ENCODE measurements around the gene MRGPRG.
A peak's percentile ranks its signal among the peaks of the same experiment; 100 is the strongest.
"Not testable (repeated sequence)": the region's sequence is repeated elsewhere in the genome, so short reads cannot be mapped to it uniquely, and the experiment has no call there.

MRGPRG gene

GRCh38 chr11:3218483-3219280 is at the start of gene MRGPRG:
Gene MRGPRG, minus strand, starts transcription at chr11:3218813. Its CDS starts 0 bp downstream, at chr11:3218813.
- no peak for DNase-seq (ENCODE audit: low read depth)
- no peak for TF ChIP-seq CTCF (IDR thresholded peaks at IDR 0.05; ENCODE audit: control insufficient read depth, extremely low read depth, insufficient read depth)
- H3K4me3 ChIP-seq (ENCODE audit: low read depth, low read length) = no peak within 1 kb of the TSS

- not testable (repeated sequence) for DNase-seq (ENCODE audit: low read depth); H3K4me3 ChIP-seq (ENCODE audit: low read depth, low read length)
These were observed 43.9 kb upstream of the MRGPRG start for GRCh38 chr11:3262548-3262947.

- H3K4me3 ChIP-seq (ENCODE audit: low read depth, low read length); DNase-seq (ENCODE audit: low read depth): not testable (repeated sequence)
These were observed 43.2 kb upstream of the MRGPRG start for GRCh38 chr11:3261831-3262230.

GRCh38 chr11:3257509-3257908 is 38.9 kb upstream of the MRGPRG start:
- not testable (repeated sequence) for DNase-seq (ENCODE audit: low read depth); H3K4me3 ChIP-seq (ENCODE audit: low read depth, low read length)

GRCh38 chr11:3255241-3255640 is 36.6 kb upstream of the MRGPRG start:
- DNase-seq (ENCODE audit: low read depth); H3K4me3 ChIP-seq (ENCODE audit: low read depth, low read length): not testable (repeated sequence)

GRCh38 chr11:3254773-3255172 is 36.2 kb upstream of the MRGPRG start:
- DNase-seq (ENCODE audit: low read depth); H3K4me3 ChIP-seq (ENCODE audit: low read depth, low read length): not testable (repeated sequence)

- DNase-seq (ENCODE audit: low read depth) = peak; percentile 1
- TF ChIP-seq CTCF (IDR thresholded peaks at IDR 0.05; ENCODE audit: control insufficient read depth, extremely low read depth, insufficient read depth) = no peak
- H3K4me3 ChIP-seq (ENCODE audit: low read depth, low read length) = no peak overlapping the region
These were observed 26.5 kb upstream of the MRGPRG start for GRCh38 chr11:3245071-3245470.

- H3K4me3 ChIP-seq (ENCODE audit: low read depth, low read length) = no peak overlapping the region
- TF ChIP-seq CTCF (IDR thresholded peaks at IDR 0.05; ENCODE audit: control insufficient read depth, extremely low read depth, insufficient read depth) = no peak
These were observed 25.3 kb upstream of the MRGPRG start for GRCh38 chr11:3243880-3244279.

GRCh38 chr11:3237119-3237518 is 18.5 kb upstream of the MRGPRG start:
- H3K4me3 ChIP-seq (ENCODE audit: low read depth, low read length) = no peak overlapping the region
- no peak for DNase-seq (ENCODE audit: low read depth)
- TF ChIP-seq CTCF (IDR thresholded peaks at IDR 0.05; ENCODE audit: control insufficient read depth, extremely low read depth, insufficient read depth) = no peak

More at GRCh38 chr11:3243880-3244279, 25.3 kb upstream of the MRGPRG start:
- no peak for DNase-seq (ENCODE audit: low read depth)

GRCh38 chr11:3234846-3235245 is 16.2 kb upstream of the MRGPRG start:
- no peak for DNase-seq (ENCODE audit: low read depth)
- no peak for TF ChIP-seq CTCF (IDR thresholded peaks at IDR 0.05; ENCODE audit: control insufficient read depth, extremely low read depth, insufficient read depth)
- no peak overlapping the region for H3K4me3 ChIP-seq (ENCODE audit: low read depth, low read length)
